NK-92 (cell line): ENCODE measurements around the gene RXRA.

Source experiments
- DNase-seq: peaks from one replicate; lab custom pipeline; 2025; ENCODE audit not compliant: unreplicated experiment; lab: John Stamatoyannopoulos, UW

Gene RXRA

DNA sequence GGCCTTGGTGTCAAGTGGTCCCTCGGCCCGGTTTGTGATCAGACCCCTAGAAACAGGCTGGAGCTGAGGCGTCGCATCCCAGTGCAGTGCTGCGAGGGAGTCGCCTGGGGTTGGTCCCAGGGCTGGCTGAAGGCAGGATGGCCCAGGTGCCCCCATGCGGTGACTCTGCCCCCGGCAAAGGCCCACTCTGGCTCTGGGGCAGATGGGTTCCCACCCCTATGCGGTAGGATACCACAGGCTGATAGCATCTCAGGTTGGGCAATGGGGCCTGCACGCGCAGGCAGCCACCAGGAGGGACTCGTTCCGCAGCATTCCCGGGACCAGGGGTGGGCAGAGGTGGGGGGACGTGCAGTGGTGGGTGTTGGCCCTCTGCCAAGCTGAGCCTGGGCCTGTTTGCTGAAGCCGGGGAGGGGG, 86.0 kb downstream of the RXRA start:
- DNase-seq = no peak

DNA sequence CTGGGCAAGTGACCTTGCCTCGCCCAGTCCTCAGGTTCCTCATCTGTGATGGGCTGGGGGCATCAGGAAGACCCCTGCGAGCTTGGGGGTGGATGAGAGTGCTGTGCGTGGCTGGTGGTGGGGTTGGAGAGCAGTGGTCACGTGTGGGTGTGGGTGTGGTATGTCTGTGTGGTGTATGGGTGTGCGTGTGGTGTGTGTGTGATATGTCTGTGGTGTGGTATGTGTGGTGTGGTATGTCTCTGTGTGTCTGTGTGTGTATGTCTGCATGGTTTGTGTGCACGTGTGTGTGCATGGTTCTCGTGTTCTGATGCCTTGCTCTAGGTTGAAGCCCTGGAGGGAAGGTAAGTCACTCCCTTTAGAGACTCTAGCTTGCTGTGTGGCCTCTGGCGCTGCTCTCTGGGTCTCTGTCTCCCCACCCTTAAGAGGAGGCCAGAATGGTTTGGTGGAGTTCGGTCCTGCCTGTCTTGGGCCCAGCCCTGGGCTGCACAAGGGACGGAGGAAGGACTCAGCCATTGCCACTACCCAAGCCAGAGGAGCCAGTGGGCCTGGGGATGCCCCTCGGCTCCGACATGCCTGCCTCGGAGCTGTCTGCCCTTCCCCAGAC, 87.0 kb downstream of the RXRA start:
- DNase-seq = no peak

DNA sequence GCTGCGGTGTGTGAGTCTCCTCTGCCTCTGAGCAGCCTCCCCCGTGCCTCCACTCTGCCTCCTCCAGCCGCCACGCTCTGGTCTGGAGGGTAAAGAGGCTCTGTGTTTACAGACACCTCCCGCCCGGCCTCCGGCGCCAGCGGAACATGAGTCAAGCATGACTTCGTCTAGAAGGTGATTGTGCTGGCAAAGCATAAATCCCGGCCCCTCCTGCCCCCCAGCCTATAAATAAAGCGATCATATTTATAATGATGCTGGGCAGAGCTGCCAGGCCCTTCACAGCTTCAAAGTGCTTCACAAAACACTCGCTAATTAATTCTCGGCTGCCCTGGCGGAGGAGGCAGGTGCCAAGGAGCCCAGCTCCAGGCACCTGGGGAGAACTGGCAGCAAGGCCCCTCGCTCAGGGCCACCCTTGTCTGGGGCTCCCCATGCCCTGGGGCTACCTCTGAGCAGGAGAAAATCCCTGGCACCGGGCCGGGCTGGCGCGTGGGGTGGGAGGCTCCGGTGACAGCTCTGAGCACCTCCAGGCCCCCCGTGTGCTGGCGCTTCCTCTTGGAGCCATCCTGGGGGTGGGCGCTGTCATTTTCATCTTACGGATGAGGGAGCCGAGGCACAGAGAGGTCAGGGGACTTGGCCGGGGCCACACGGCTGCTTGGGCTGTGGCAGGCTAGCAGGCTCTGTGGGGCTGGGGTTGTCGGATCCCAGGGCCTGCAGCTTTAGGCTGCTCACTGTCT, 87.8 kb downstream of the RXRA start:
- no peak for DNase-seq

DNA sequence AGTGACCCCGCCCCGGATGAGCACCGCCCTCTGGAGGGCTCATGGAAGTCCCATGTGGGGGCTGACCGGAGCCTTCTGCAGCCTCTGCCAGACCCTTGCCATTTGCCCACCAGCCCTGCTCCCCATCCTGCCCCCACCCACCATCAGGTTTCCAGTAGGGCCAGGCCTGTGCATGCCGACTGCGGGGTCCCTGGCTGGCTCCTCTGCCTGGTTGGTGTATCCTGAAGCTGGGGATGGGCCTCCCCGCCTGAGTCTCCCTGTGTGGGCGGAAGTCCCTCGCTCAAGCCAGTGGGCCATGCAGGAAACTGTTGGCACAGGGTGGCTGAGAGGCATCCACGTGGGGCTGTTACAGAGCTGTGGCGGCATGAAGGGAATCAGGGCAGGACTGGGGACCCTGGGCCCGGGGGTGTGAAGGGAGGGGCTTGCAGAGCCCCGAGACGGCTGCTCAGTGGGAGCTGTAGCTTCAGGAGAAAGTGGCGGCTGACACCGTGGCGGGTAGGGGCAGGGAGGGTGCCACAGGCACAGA, 88.7 kb downstream of the RXRA start:
- DNase-seq = no peak

DNA sequence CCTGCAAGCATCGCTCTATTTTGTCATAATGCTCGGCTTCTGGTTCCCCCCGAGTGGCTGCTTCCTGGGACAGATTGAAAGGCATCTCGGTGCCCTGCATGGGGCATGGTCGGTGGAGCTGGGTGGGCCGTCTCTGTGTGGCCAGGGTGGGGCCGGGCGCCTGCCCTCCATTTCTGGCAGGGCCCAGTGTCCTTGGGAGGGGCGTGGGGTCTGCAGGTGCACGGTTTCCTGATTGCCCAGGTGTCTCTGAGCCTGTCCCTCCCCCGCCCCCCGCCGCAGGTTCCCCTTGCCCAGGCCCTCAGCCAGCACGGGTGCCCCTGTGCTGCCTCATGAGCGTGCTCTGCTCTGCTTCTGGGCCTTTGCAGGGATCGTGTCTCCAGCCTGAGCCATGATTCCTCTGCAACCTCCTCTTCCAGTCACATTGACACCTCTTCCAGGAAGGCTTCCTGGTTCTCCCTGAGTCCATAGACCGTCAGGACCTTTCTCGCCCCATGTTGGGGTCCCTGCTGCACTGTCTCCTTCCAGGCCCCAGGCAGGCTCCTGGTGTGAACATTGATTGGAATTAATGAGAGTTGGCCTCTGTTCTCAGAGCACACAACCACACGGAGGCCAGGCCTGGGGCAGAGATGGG, 90.2 kb downstream of the RXRA start:
- DNase-seq = no peak

DNA sequence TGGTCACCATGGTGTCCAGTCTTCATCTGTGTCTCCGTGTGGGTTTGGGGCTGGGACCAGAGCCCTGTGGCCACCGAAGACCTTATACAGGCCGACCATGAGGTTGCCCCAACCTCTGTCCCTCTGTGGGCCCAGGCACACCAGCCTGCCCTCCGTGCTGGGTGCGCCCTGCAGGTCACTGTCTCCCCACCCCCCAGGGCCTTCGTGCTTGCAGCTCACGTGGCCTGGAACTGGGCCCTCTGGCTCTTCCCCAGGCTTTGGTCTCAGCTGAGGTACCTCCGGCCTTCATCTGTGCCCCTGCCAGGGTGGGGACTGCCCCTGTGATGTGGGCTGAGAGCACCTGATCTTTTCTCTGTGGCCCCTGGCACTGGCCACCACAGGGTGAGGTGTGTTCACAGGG, 92.1 kb downstream of the RXRA start:
- DNase-seq = no peak

DNA sequence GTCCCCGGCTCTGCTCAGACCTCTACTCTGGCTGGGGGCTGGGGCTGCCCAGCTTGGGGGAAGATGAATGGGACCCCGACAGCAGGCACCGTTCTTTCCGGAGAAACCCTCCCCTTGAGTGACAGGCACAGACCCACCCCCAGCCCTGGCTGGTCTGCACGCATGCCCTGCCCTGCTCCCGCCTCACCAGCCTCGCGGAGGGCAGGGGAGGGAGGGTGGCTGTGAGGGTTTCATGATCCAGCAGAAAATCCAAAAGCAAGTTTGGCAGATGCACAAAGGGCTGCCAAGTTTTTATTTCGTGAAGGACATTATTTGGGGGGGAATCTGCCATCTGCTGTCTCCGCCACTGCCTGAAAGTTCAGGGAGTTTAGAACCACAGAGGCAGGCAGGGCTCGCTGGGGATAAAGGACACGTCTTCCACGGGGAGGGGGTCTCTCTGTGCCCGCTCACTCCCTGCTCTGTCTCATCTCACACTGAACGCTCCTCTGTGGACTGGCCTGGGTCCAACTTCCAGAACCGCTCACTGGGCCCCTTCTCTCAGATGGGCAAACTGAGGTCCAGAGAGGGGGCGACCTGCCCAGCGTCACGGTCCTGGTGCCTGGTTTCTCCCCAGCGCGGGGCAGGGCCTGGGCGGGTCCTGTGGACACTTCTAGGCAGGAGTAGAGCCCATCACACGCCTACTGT, 92.9 kb downstream of the RXRA start:
- no peak for DNase-seq

DNA sequence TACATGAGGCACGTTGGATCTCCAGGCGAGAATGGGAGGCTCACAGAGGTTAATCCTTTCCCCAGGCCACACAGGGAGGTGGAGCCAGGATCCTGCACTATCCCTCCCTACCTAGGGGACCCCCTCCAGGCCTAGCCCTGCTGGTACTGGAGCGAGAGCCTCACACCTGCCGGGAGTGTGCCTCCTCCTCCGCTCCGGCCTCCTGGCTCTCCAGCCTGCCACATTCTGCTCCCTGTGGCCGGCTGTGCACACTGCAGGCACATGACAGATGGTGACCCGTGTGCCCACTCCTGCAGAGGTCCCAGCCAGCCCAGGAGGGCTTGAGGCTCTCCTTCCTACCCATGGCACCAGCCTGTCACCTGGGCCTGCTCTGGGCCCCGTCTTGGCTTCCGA, 93.4 kb downstream of the RXRA start:
- DNase-seq = no peak

DNA sequence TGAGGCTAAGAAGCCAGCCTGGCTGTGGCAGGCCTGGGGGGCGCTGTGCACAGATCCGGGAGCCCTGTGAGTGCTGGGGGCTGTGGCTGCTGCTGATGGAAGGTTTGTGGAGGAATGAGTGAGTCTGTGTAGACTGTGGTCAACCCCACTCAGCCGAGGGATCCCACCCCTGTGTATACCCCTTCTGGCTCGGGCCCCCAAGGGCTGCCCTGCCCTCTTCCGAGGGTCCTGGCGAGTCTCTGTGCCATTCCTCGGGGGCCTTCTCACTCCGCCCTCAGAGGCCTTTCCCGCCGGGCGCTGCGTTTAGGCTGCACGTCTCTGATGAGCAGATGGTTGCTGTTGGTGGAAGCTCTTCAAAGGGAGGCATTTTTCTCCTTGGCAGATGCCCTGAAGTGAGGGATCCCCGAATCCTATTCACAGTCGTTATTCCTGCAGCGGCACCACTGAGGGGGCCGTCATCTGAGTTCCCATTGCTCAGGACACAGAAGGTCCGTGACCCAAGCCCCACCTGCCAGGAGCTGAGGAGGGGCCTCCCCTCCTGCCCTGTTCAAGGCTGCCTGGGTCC, 94.1 kb downstream of the RXRA start:
- DNase-seq = no peak

DNA sequence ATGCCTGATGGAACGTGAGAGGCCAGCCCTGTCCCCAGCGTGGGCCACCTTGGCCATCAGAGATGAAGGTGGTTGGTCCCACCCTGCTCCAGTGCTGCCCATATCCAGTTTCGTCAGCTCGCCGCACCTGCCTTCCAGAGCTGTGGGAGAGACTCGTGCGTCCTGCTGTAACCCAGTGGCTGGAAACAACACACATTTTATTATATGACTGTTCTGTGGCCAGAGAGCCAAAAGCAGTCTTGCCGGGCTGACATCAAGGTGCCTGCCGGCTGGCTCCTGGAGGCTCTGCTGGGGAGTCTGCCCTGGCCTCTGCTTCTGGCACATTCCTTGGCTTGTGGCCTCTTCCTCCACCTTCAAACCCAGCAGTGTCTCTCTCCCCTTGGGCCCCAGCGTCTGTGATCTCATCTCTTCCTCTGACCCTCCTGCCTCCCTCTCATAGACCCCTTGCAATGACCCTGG, 94.7 kb downstream of the RXRA start:
- no peak for DNase-seq

DNA sequence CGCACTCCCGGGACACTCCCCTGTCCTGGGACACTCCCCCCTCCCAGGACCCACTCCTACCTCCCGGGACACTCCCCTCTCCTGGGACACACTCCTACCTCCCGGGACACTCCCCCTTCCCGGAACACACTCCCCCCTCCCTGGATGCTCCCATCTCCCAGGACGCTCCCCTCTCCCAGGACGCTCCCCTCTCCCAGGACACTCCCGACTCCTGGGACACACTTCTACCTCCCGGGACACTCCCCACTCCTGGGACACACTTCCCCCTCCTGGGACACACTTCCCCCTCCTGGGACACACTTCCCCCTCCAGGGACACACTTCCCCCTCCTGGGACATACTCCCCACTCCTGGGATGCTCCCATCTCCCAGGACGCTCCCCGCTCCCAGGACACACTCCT, 95.6 kb downstream of the RXRA start:
- no peak for DNase-seq

DNA sequence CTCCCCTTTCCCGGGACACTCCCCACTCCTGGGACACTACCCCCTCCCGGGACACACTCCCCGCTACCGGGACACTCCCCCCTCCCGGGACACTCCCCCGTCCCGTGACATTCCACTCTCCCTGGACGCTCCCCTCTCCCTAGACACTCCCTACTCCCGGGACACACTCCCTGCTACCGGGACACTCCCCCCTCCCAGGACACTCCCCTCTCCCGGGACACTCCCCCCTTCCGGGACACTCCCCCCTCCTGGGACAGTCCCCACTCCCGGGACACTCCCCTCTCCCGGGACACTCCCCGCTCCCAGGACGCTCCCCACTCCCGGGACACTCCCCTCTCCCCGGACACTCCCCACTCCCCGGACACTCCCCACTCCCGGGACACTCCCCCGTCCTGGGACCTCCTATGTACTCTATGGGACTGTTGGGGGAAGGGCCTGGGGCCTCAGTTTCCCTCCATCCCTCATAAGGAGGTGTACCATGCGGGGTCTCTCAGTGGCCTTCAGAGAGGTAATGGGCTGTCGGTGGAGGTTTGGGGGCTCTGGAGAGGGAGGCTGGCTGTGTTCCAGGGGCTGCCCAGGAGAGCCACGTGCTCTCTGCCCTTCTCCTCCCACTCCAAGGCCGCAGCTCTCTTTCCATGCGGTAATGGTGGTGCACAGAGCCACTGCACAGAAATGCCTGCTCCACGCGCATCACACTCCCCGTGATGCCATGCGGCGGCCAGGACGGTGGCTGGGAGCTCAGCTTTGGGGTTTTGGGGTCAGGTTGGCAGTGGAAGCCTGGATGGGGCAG, 96.2 kb downstream of the RXRA start:
- DNase-seq = no peak

DNA sequence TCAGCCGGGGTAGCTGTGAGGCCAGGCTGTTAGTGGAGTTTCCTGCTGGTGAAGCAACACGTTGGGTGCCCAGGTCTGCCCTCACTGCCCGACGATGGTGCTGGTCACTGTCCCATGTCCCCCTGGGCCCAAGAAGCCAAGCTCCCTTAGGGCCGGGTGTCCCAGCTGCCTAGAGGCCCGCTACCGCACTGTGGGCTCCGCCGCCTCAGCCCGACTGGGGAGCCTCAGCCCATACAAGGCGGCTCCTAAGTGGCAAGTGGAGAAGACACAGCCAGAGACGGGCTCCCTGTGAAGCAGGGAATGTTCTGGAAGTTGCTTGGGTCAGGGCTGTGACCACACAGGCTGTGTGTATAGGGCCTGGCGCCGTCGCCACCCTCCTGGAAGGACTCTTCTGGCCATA, 96.9 kb downstream of the RXRA start:
- no peak for DNase-seq

DNA sequence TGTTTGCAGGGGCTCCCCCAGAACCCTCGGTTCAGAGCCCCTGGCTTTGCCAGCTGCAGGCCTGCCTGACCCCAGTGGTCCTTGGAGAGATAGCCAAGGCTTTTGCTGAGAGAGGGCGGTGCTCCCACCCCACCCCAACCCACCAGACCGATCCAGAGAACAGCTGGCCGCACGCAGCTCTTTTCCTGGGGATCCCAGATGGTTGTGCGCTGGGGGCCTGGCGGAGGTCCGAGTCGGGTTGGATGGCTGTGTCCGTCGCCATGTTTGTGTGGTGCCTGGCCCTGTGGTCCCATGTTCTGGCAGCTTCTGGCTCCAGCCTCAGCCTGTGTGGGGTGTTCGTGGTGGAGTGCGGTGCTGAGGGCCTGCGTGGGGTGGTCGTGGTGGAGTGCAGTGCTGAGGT, 97.5 kb downstream of the RXRA start:
- DNase-seq = no peak

DNA sequence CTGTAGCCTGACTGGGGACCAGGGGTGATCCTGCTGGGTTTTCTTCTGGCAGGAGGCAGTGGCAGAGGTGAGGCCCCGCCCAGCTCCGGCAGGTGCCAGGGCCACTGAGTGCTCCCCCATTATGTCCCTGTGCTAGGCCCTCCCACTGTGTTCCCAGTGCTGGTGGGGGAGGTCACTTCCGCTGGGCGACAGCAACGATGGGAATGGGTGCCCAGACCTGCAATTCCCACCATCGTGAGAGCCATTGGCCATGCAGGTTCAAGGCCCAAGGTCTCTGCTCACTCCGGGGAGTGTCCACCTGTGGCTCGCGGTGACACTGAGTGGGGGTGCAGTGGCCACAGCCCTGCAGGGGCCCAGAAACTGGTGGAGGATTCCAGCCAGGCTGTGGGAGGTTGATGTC, 98.6 kb downstream of the RXRA start:
- DNase-seq = no peak

DNA sequence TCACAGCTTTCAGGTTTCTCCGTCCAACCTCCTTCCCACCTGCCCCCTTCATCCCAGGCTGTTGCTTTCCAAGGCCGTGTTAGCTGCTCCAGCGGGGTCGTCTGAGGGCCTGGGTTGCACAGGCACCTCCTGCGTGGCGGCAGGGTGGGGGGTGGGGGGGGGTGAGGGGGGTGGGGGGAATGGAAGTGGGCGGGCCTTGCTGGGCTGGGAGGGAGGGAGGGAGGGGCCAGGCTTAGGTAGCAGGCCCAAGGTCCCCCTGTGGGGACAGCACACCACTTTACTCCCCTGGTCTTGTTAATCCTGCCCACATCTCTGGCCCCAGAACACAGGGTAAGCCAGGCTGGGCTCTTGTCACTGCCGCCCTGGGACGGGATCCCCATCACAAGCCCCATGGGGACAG, 99.1 kb downstream of the RXRA start:
- DNase-seq = no peak

DNA sequence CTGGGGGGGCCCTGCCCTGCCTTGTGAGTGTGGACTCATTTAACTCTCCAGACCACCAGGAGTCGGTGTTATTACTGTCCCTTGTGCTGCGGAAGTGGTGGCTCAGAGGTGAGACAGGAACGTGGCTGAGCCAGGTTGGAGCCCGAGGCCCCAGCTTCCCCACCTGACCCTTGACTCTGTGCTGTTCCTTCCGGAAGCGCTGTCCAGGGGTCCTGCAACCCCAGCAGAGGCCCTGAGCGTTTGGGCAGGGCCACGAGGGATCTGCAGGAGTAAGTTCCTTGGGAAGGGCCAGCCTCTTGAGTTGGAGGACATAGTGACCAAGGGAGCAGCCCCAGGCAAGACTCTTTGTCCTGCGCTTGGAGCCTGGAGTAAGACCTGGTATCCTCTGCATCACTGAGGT, 99.6 kb downstream of the RXRA start:
- DNase-seq = no peak

DNA sequence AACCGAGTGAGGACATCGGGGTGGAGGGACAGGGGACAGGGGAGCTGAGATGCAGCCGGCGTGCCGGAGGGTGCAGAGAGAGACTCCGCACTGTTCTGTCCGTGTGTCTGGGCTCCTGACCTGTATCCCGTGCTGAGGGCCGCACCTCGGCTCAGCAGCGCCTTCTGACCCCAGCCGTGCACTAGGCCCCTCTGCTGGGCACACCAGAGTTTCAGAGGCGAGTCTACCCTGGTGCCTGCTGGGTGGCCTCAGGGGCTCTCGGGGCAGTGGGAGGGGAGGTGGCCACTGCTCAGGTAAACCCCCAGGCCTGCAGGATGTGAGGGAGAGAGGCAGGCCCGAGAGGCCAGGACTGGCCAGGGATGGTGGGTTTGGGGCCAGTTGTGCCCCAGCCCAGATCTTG, 100.2 kb downstream of the RXRA start:
- no peak for DNase-seq

DNA sequence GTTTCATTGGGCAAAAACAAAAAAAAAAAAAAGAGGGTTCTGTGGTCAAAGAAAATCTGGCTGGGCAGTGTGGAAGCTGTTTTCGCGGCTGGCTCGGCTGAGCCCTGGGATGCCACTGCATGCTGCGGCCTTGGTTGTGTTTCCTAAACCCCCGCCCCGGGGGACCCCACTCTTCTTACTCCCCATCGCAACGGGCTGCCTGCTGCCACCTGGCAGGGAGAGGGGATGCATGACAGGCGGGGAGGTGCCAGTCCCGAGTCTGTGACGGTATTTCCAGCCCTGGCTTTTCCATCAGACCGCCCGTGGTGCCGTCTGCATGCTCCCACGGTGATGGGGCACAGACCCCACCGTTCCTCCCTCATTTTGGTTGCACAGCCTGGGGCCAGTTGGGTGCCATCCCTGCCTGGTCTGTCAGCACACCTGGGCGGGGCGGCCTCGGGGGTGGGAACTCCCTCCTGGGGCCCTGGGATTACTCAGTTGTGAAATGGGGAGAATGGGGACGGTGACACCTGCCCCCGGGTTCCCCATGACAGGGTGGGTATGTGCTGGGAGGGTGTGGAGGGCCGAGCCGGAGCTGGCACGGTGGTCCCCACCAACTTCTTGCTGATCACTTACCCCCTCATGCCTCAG, 101.0 kb downstream of the RXRA start:
- DNase-seq = no peak

DNA sequence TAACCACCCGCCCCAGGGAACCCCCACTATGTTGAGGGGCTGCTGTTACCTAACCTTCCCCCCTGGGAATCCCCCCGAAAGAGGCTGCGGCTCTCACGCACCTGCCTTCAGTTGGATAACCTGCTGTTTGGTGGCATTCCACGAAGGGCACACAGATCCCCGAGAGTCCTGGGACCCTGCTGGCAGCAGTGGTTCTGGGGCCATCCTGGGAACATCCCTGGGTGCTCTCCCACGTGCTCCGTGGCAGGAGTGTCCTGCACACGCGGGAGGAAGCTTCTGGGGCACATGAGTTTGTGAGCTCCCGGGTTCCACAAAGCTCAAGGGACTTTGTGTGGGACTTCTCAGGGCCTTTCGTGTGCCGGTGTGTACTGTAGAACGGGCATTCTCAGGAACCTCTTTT, 102.3 kb downstream of the RXRA start:
- no peak for DNase-seq
